ENCODE measurements around the gene GRM7.

GRM7 gene

DNA sequence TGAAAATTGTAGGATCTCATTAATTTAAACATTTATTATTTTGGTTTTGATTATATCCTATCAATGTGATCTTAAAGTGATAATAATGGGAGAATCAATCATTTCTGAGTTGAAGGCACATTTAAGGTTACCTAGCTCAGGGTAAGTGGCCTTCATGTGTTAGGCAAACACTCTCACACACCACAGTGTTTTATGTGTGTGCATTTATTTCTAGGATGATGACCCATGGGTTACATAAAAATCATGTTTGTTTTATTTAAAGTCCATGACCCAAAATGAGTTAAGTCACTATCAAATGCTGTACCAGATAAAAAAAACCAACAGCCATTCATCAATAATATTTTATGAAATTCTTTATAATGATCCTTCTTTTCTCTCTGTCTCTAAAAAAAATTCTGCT, 520.8 kb downstream of the GRM7 start:
- H3K23ac ChIP-seq (ENCODE audit: low read length): no peak overlapping the region
- H3K4me1 ChIP-seq (ENCODE audit: control insufficient read depth in 1 of 2, insufficient read depth in 2 of 2, low read length in 2 of 2): no peaks in the 10 kb centered on the region
- no peak overlapping the region for H4K8ac ChIP-seq (ENCODE audit: low read depth, low read length)
- no peaks in the 10 kb centered on the region for H3K27me3 ChIP-seq (ENCODE audit: insufficient read depth, low read length)
- H3K79me2 ChIP-seq (ENCODE audit: control insufficient read depth, insufficient read depth, low read length, poor library complexity): no peaks in the 10 kb centered on the region
- H3K4me3 ChIP-seq (ENCODE audit: low read depth, low read length): no peak overlapping the region
- H3K36me3 ChIP-seq (ENCODE audit: control insufficient read depth in 1 of 2, insufficient read depth in 2 of 2, low read length in 2 of 2): no peaks in the 10 kb centered on the region
- no peak overlapping the region for H2AK5ac ChIP-seq (ENCODE audit: low read length)
- no peak overlapping the region for H4K12ac ChIP-seq (ENCODE audit: low read depth, low read length)
- no peak overlapping the region for H2BK12ac ChIP-seq (ENCODE audit: low read length)
- no peak overlapping the region for H2BK120ac ChIP-seq (ENCODE audit: insufficient read depth, low read length, poor library complexity)
- no peak overlapping the region for H3K4ac ChIP-seq (ENCODE audit: low read depth, low read length)
- H4K91ac ChIP-seq (ENCODE audit: low read depth, low read length): no peak overlapping the region
- H3K18ac ChIP-seq (ENCODE audit: low read length): no peak overlapping the region
- no peak overlapping the region for H3K9ac ChIP-seq (ENCODE audit: low read length)
- no peaks in the 10 kb centered on the region for H3K9me3 ChIP-seq (ENCODE audit: insufficient read depth, low read depth, low read length)
- no peaks in the 10 kb centered on the region for H3K79me1 ChIP-seq (ENCODE audit: low read length)
- H3K4me2 ChIP-seq (ENCODE audit: low read length): no peak overlapping the region
- H2AFZ ChIP-seq (ENCODE audit: insufficient read depth, low read length, poor library complexity): no peak overlapping the region
- no peak overlapping the region for H3K14ac ChIP-seq (ENCODE audit: low read length)
- no peak overlapping the region for H3K27ac ChIP-seq (ENCODE audit: low read depth, low read length)
- no peak overlapping the region for H2BK5ac ChIP-seq (ENCODE audit: low read depth, low read length, poor library complexity)
- no peak for DNase-seq

DNA sequence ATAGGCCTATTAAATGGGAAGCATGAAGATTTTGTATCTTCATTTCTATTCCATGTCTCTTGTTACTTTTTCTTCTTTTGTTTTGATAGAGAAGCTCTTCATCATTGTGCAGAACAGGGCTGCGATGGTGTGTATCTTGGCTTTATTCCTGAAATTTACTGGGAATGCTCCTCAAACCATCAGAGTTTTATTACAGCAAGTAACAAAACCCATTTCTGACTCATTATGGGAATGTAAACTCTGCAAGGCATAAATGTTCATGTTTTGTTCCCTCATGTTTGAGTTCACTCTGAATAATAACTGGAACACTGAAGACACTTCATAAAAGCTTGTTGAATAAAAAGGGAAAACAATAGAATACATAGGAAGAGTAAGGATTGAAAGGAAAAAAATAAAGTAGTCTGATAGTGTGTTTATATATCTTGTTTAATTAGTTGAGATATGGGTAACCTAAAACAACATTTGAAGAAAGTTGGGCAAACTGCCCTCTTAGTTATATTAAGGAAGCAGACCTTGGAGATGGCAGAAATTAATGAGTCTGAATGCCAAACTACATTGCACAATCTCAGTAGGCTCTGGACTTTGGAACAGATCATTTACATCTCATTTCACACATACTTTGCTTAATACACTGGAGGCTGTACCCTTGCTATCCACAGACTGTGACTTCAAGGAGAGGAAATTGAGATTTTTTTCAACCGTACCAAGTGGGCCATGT, 521.5 kb downstream of the GRM7 start:
- Histone ChIP-seq H3K4me2 (ENCODE audit: low read length) (no peak overlapping the region), H2BK120ac (ENCODE audit: insufficient read depth, low read length, poor library complexity) (no peak overlapping the region), H2BK12ac (ENCODE audit: low read length) (no peak overlapping the region), H4K91ac (ENCODE audit: low read depth, low read length) (no peak overlapping the region), H3K4ac (ENCODE audit: low read depth, low read length) (no peak overlapping the region), H2BK5ac (ENCODE audit: low read depth, low read length, poor library complexity) (no peak overlapping the region), H3K27ac (ENCODE audit: low read depth, low read length) (no peak overlapping the region), H2AFZ (ENCODE audit: insufficient read depth, low read length, poor library complexity) (no peak overlapping the region), H3K9me3 (ENCODE audit: insufficient read depth, low read depth, low read length) (no peaks in the 10 kb centered on the region), H3K79me2 (ENCODE audit: control insufficient read depth, insufficient read depth, low read length, poor library complexity) (no peaks in the 10 kb centered on the region), H3K9ac (ENCODE audit: low read length) (no peak overlapping the region), H3K18ac (ENCODE audit: low read length) (no peak overlapping the region), H3K79me1 (ENCODE audit: low read length) (no peaks in the 10 kb centered on the region), H3K4me1 (ENCODE audit: control insufficient read depth in 1 of 2, insufficient read depth in 2 of 2, low read length in 2 of 2) (no peaks in the 10 kb centered on the region), H4K12ac (ENCODE audit: low read depth, low read length) (no peak overlapping the region), H4K8ac (ENCODE audit: low read depth, low read length) (no peak overlapping the region), H2AK5ac (ENCODE audit: low read length) (no peak overlapping the region), H3K36me3 (ENCODE audit: control insufficient read depth in 1 of 2, insufficient read depth in 2 of 2, low read length in 2 of 2) (no peaks in the 10 kb centered on the region), H3K14ac (ENCODE audit: low read length) (no peak overlapping the region), H3K23ac (ENCODE audit: low read length) (no peak overlapping the region), H3K4me3 (ENCODE audit: low read depth, low read length) (no peak overlapping the region), H3K27me3 (ENCODE audit: insufficient read depth, low read length) (no peaks in the 10 kb centered on the region)
- no CpG with 5 or more reads among the region's 2 CpGs for WGBS (ENCODE audit: extremely low coverage, insufficient coverage, insufficient read length)
- no peak for DNase-seq

DNA sequence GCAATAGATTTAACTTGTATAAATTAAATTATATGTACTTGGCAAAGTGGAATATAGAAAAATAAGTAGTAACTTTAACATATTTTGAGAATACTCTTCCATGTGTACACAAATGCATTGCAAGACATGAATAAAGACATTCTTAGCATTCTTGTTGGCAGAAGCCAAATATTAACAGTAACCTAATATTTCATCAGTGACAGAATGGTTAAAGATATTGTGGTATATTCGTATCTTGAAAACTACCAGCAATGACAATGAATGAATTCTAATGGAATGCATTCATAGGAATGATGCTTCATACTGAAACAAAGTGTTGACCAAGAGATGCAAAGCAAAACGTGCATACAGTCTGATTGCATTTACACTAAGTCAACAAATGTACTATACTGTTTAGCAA, 524.7 kb downstream of the GRM7 start:
- no peak overlapping the region for H3K9ac ChIP-seq (ENCODE audit: low read length)
- H2AFZ ChIP-seq (ENCODE audit: insufficient read depth, low read length, poor library complexity): no peak overlapping the region
- H3K4me3 ChIP-seq (ENCODE audit: low read depth, low read length): no peak overlapping the region
- no peak overlapping the region for H4K12ac ChIP-seq (ENCODE audit: low read depth, low read length)
- DNase-seq: no peak
- no peak overlapping the region for H3K23ac ChIP-seq (ENCODE audit: low read length)
- no peaks in the 10 kb centered on the region for H3K4me1 ChIP-seq (ENCODE audit: control insufficient read depth in 1 of 2, insufficient read depth in 2 of 2, low read length in 2 of 2)
- no peaks in the 10 kb centered on the region for H3K9me3 ChIP-seq (ENCODE audit: insufficient read depth, low read depth, low read length)
- no peak overlapping the region for H4K8ac ChIP-seq (ENCODE audit: low read depth, low read length)
- no peaks in the 10 kb centered on the region for H3K79me2 ChIP-seq (ENCODE audit: control insufficient read depth, insufficient read depth, low read length, poor library complexity)
- H2AK5ac ChIP-seq (ENCODE audit: low read length): no peak overlapping the region
- no peak overlapping the region for H3K18ac ChIP-seq (ENCODE audit: low read length)
- no peak overlapping the region for H2BK5ac ChIP-seq (ENCODE audit: low read depth, low read length, poor library complexity)
- no peaks in the 10 kb centered on the region for H3K79me1 ChIP-seq (ENCODE audit: low read length)
- H3K36me3 ChIP-seq (ENCODE audit: control insufficient read depth in 1 of 2, insufficient read depth in 2 of 2, low read length in 2 of 2): no peaks in the 10 kb centered on the region
- no peak overlapping the region for H3K4me2 ChIP-seq (ENCODE audit: low read length)
- no peak overlapping the region for H3K27ac ChIP-seq (ENCODE audit: low read depth, low read length)
- no peak overlapping the region for H3K4ac ChIP-seq (ENCODE audit: low read depth, low read length)
- no peak overlapping the region for H2BK12ac ChIP-seq (ENCODE audit: low read length)
- H3K14ac ChIP-seq (ENCODE audit: low read length): no peak overlapping the region
- no peaks in the 10 kb centered on the region for H3K27me3 ChIP-seq (ENCODE audit: insufficient read depth, low read length)
- WGBS (ENCODE audit: extremely low coverage, insufficient coverage, insufficient read length): no CpG with 5 or more reads among the region's 2 CpGs
- no peak overlapping the region for H4K91ac ChIP-seq (ENCODE audit: low read depth, low read length)
- no peak overlapping the region for H2BK120ac ChIP-seq (ENCODE audit: insufficient read depth, low read length, poor library complexity)

DNA sequence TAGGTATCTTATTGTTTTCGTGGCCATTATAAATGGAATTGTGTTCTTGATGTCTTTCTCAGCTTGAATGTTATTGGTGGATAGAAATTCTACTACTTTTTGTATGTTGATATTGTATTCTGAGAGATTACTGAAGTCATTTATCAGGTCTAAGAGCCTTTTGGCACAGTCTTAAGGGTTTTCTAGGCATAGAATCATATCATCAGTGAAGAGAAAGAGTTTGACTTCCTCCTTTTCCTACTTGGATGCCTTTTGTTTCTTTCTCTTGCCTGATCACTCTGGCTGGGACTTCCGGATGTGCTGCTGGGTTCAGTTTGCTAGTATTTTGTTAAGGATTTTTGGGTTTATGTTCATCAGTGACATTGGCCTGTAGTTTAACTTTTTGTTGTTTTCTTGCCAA, 527.1 kb downstream of the GRM7 start:
- no peak overlapping the region for H2AFZ ChIP-seq (ENCODE audit: insufficient read depth, low read length, poor library complexity)
- DNase-seq: no peak
- no peak overlapping the region for H4K91ac ChIP-seq (ENCODE audit: low read depth, low read length)

More for the DNA sequence above, 527.1 kb downstream of the GRM7 start:
- Histone ChIP-seq H3K79me2 (ENCODE audit: control insufficient read depth, insufficient read depth, low read length, poor library complexity) (no peaks in the 10 kb centered on the region), H3K4me2 (ENCODE audit: low read length) (no peak overlapping the region), H2AK5ac (ENCODE audit: low read length) (no peak overlapping the region), H2BK12ac (ENCODE audit: low read length) (no peak overlapping the region), H3K27me3 (ENCODE audit: insufficient read depth, low read length) (no peaks in the 10 kb centered on the region), H3K14ac (ENCODE audit: low read length) (no peak overlapping the region), H3K9me3 (ENCODE audit: insufficient read depth, low read depth, low read length) (no peaks in the 10 kb centered on the region), H3K27ac (ENCODE audit: low read depth, low read length) (no peak overlapping the region), H3K9ac (ENCODE audit: low read length) (no peak overlapping the region), H3K18ac (ENCODE audit: low read length) (no peak overlapping the region), H3K4me1 (ENCODE audit: control insufficient read depth in 1 of 2, insufficient read depth in 2 of 2, low read length in 2 of 2) (no peaks in the 10 kb centered on the region), H3K36me3 (ENCODE audit: control insufficient read depth in 1 of 2, insufficient read depth in 2 of 2, low read length in 2 of 2) (no peaks in the 10 kb centered on the region), H3K4ac (ENCODE audit: low read depth, low read length) (no peak overlapping the region), H4K12ac (ENCODE audit: low read depth, low read length) (no peak overlapping the region), H2BK120ac (ENCODE audit: insufficient read depth, low read length, poor library complexity) (no peak overlapping the region), H3K23ac (ENCODE audit: low read length) (no peak overlapping the region), H2BK5ac (ENCODE audit: low read depth, low read length, poor library complexity) (no peak overlapping the region), H3K4me3 (ENCODE audit: low read depth, low read length) (no peak overlapping the region), H3K79me1 (ENCODE audit: low read length) (no peaks in the 10 kb centered on the region), H4K8ac (ENCODE audit: low read depth, low read length) (no peak overlapping the region)
- no CpG with 5 or more reads among the region's 2 CpGs for WGBS (ENCODE audit: extremely low coverage, insufficient coverage, insufficient read length)
